Astrocyte (in vitro differentiated cells and primary cell): Measurements from ENCODE around the gene KCNQ1OT1.

ENCODE experiments used
- EZH2 ChIP-seq: IDR thresholded peaks from 2 replicates; pipeline ENCODE4 v1.6.1; 2012; ENCODE audit warnings: mild to moderate bottlenecking, low read length, inconsistent platforms; ENCODE audit not compliant: insufficient read depth
- TF ChIP-seq, protein P1 (sequence below): IDR thresholded peaks from 2 replicates; pipeline ENCODE4 v1.5.1; 2011; ENCODE audit warnings: low read depth, mild to moderate bottlenecking, inconsistent platforms, low read length, moderate library complexity; ENCODE audit not compliant: insufficient read depth

DNA sequence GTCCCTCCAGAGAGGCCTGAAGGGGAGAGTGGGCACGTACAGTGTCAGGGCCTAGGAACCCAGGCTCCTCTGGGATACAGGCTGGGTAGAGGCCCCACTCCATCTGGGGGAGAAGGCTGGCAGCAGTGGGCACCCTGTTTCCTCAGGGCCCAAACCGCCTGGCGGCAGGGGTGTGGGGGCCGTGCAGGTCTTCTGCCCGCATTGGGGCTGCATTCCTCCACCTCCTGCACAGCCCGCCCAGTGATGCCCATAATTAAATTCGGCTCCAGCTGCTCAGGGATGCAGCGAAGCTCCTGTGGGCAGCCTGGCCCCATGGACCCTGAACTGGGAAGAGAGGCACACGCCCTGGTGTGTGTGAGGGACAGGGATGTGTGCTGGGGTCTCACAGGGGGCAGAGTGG lies 35.4 kb downstream of the KCNQ1OT1 start:
- TF ChIP-seq, protein P1, sequence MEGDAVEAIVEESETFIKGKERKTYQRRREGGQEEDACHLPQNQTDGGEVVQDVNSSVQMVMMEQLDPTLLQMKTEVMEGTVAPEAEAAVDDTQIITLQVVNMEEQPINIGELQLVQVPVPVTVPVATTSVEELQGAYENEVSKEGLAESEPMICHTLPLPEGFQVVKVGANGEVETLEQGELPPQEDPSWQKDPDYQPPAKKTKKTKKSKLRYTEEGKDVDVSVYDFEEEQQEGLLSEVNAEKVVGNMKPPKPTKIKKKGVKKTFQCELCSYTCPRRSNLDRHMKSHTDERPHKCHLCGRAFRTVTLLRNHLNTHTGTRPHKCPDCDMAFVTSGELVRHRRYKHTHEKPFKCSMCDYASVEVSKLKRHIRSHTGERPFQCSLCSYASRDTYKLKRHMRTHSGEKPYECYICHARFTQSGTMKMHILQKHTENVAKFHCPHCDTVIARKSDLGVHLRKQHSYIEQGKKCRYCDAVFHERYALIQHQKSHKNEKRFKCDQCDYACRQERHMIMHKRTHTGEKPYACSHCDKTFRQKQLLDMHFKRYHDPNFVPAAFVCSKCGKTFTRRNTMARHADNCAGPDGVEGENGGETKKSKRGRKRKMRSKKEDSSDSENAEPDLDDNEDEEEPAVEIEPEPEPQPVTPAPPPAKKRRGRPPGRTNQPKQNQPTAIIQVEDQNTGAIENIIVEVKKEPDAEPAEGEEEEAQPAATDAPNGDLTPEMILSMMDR = no peak
- TF ChIP-seq EZH2 = no peak
